H1 (cell line): ENCODE results near the gene SCYGR1. TPM values are rescaled to one million over a fixed set of nuclear protein-coding genes. Genes with fewer than 3 reads are reported as not detected.

Experiments
- ATF3 ChIP-seq: IDR thresholded peaks from 2 replicates; pipeline ENCODE4 v1.6.1; 2011; ENCODE audit warnings: low read depth, mild to moderate bottlenecking, low read length; ENCODE audit not compliant: insufficient read depth
- CTBP2 ChIP-seq: IDR thresholded peaks from 2 replicates; pipeline ENCODE4 v1.7.0; 2011; ENCODE audit warnings: borderline replicate concordance, mild to moderate bottlenecking, moderate library complexity, mixed read lengths, low read length; ENCODE audit not compliant: insufficient read depth, insufficient read length
- MAX ChIP-seq: IDR thresholded peaks from 2 replicates; pipeline ENCODE4 v1.6.1; 2012; ENCODE audit warnings: inconsistent platforms
- SIRT6 ChIP-seq: IDR thresholded peaks from one replicate; pipeline ENCODE4 v1.7.1; 2012; ENCODE audit warnings: low read length, inconsistent platforms
- TCF12 ChIP-seq: IDR thresholded peaks from 2 replicates; pipeline ENCODE4 v1.6.1; 2011; ENCODE audit warnings: low read depth, mild to moderate bottlenecking, low read length
- polyA plus RNA-seq, 7 experiments: library from polyadenylated mRNA; depleted of rRNA in 3 of 7; stranded (reverse) in 5 of 7; unstranded in 2 of 7; fragments of >200 nt in 5 of 7; fragments of 200-250 nt in 2 of 7; gene quantifications; 1 replicate in 5 of 7; 2 replicates in 1 of 7; 4 replicates in 1 of 7; pipeline versions ENCODE4 v1.2.1 to v1.2.3, GENCODE V29; 2011 to 2013; ENCODE audit warnings: missing spikeins in 2 of 7, mixed read lengths in 2 of 7
- total RNA-seq: library from RNA; stranded (reverse); fragmentation: NEBNext Ultra II Directional; extraction: Animal tissue kit (Norgen Biotek cat#: 25700); gene quantifications from 2 replicates; pipeline ENCODE4 v1.2.1, GENCODE V29; 2021

The SCYGR1 gene
- total and polyA plus RNA-seq, 2 of the 8 experiments (the other 6 are each of a cell fraction or from before 2014, with no cell fraction given) = not detected

GRCh38 chr2:227413371-227413770, 25.6 kb upstream of the SCYGR1 start (continued):
- TF ChIP-seq ATF3 (no peak), MAX (no peak), SIRT6 (no peak), TCF12 (no peak), CTBP2 (no peak)
